Stimulated activated CD8-positive, alpha-beta memory T cell treated with anti-CD3 and anti-CD28 coated beads, Interleukin-12 subunit alpha, Interleukin-12 subunit beta, amount 100 ng/mL, for 1 hour (primary cell): ENCODE results near the gene DISP2.
A peak's percentile ranks its signal among the peaks of the same experiment; 100 is the strongest.

Source experiments
- DNase-seq: peaks from one replicate; pipeline ENCODE4 v3.0.0-alpha.2; 2020; ENCODE audit warnings: low read depth

DISP2 gene, protein sequence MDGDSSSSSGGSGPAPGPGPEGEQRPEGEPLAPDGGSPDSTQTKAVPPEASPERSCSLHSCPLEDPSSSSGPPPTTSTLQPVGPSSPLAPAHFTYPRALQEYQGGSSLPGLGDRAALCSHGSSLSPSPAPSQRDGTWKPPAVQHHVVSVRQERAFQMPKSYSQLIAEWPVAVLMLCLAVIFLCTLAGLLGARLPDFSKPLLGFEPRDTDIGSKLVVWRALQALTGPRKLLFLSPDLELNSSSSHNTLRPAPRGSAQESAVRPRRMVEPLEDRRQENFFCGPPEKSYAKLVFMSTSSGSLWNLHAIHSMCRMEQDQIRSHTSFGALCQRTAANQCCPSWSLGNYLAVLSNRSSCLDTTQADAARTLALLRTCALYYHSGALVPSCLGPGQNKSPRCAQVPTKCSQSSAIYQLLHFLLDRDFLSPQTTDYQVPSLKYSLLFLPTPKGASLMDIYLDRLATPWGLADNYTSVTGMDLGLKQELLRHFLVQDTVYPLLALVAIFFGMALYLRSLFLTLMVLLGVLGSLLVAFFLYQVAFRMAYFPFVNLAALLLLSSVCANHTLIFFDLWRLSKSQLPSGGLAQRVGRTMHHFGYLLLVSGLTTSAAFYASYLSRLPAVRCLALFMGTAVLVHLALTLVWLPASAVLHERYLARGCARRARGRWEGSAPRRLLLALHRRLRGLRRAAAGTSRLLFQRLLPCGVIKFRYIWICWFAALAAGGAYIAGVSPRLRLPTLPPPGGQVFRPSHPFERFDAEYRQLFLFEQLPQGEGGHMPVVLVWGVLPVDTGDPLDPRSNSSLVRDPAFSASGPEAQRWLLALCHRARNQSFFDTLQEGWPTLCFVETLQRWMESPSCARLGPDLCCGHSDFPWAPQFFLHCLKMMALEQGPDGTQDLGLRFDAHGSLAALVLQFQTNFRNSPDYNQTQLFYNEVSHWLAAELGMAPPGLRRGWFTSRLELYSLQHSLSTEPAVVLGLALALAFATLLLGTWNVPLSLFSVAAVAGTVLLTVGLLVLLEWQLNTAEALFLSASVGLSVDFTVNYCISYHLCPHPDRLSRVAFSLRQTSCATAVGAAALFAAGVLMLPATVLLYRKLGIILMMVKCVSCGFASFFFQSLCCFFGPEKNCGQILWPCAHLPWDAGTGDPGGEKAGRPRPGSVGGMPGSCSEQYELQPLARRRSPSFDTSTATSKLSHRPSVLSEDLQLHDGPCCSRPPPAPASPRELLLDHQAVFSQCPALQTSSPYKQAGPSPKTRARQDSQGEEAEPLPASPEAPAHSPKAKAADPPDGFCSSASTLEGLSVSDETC (N-terminal part only)

DNA sequence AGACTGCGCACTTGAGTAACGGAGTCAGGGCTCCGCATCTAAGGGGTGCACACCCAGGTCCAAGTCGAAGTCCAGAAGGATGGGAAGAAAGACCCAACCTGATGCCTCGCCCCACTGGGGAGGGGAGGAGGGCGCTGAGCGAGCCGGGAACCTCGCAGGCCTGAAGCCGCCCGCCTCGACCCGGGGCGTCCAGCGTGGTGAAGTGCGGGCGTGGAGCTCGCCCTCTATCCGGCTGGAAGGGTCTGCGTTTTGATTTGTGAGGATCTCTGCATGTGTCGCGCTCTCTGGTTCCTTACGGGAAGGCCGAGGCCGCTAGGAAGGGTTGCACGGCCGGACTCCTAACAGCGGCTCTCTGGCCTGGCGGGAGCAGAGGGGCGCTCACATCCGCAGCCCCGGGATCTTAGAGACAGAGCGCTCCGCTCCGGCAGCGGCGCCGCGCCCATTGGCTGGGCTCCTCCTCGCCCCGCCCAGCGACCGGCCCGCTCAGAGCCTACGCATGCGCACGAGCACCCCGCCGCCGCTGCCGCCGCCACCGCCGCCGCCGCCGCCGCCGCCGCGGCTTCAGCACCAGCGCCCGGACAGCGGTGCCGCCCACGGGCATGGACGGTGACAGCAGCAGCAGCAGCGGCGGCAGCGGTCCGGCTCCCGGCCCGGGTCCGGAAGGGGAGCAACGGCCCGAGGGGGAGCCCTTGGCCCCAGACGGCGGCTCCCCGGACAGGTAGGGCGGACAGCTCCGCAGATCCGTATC is at the start of gene DISP2:
Gene DISP2, plus strand, starts transcription at position 497 of the 748 bp plus-strand sequence. Its CDS starts 103 bp downstream, at position 600.
- DNase-seq, result peak; percentile 82

DNA sequence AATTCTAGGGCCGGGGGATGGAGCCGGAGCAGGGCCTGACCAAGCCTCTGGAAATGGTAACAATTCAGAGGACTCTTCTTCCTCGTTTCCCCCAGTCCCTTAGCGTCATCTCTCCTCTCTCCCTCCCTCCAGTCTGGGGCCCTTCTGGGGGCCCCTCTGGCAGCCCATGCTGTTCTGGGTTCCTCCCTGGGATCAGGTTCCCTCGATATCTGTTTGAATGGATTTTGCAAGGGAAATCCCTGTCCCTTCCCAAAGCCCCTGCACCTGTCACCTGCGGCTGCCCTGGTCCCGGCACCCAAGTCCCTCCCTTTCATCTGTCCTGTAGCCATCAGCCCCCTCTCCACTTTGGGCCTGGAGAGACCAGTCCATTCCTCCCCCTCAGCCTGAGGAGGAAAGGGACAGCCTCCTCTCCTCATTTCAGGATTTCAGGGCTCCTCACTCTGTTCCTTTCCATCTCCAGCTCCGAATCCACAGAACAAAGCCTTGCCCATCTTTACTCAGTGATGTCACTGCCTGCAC is 48.6 kb upstream of the DISP2 start:
- no peak for DNase-seq

DNA sequence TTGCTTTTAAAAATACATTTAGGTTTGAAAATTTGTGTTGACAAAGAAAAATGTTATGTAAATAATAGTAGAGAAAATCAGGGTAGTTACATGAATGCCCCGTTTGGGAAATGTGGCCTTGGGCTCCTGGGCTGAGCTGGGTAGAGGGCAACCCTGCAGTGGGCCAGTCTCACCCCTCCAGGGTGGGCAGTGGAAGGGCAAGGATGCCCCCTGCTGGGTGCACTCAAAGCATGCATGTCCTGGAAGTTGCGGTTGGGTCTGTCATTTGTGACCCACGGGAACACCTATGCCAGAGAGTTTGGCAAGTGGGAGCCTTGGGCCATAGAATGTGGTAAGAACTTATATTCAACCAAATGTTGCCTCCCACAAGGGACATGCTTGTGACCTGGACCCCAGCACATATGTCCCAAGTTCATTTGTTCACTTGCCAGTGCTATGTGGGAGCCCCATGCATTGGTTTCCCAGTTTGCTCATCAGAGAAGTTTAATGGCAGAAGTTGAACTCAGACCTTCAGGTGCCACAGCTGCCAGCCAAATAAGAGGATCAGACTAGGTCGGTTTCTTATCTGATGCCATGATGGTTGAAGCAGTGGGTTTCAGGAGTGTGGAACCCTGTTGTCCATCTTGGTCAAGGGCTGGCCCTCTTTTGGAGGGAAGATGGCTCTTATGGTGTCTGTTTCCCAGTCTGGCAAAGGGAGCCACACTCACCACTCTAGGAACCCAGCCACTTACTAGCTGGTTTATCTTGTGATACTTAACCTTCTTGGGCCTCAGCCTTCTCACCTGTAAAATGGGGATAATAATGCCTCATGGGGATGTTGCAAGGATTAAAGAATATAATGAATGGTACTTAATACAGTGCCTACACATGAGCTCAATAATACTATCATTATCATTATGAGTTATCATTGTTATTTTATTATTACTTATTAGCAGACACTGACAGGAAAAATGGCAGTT is 47.7 kb upstream of the DISP2 start:
- no peak for DNase-seq

DNA sequence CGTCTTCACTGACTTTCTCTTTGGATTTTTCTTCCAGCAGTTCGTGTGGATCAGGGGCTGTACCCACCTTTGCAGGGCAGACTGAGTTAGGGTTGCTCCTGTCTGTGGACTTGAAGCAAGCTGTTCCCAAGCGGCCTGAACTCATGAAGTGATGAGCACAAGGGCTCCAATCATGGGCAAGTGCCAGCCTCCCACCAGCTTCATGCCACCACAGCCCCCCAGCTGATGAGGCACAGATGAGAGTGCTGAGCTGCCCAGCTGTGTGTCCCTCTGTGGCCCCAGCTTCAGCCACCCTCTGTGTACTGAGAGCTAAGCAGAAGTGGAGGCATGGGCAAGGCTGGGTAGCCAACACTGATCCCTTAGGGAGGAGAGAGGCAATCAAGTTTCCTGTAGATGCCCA is 47.0 kb upstream of the DISP2 start:
- DNase-seq, result no peak

DNA sequence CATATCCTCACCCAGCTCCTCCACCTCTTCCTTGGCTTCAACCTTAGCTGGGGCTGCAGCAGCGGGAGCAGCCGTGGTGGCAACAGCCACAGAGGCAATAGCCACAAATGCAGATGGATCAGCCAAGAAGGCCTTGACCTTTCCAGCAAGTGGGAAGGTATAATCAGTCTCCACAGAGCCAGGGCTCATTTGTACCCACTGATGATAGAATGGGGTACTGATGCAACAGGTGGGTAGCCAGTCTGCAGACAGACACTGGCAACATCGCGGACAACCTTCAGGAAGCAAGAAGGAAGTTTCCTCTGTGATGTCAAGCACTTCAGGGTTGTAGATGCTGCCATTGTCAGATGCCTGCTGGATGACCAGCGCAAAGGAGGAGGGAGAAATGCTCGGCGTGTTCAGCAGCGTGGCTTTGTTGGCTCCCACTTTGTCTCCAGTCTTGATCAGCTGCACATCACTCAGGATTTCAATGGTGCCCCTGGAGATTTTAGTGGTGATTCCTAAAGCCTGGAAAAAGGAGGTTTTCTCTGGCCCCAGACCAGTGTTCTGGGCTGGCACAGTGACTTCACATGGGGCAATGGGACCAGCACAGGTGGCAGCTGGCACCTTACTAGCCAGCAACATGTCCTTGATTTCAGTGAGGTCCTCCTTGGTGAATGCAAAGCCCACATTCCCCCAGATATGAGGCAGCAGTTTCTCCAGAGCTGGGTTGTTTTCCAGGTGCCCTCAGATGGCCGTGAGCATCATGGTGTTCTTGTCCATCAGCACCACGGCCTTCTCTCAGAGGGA is 45.5 kb upstream of the DISP2 start:
- DNase-seq, result no peak

DNA sequence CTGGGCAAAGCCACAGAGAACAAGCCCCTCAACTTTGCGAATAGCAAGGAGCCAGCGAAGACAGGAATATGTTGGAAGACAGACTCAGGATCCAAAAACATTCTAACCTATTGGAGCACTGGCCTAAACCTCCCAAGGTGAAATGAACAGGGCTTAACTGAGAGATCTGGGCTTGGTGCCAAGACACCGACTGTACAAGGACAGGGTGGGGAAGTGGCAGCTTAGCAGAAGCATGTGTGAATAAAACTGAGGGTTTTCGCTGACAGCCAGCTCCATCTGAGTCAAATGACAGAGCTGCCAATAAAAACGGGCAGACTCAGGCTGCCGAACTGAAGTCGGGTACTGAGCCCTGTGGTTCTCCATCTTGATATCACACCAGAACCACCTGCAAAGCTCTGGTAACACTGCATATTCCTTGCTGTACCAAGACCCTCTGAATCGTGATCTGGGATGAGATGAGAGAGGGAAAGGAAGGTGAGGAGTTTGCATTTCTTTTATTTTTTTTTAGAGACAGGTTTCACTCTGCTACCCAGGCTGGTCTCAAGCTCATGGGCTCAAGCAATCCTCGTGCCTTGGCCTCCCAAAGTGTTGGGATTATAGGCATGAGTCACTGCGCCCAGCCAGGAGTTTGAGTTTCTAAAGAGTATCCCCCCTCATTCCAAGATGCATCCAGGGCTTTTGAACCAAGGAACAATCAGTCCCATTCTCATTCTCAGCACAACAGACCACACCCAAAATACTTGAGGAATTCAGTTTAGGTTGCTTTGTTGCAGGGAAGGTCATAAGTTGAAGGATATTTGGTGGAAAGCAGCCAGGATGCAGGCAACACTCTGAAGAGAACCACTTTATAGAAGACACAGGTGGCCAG is 44.3 kb upstream of the DISP2 start:
- DNase-seq, result no peak

DNA sequence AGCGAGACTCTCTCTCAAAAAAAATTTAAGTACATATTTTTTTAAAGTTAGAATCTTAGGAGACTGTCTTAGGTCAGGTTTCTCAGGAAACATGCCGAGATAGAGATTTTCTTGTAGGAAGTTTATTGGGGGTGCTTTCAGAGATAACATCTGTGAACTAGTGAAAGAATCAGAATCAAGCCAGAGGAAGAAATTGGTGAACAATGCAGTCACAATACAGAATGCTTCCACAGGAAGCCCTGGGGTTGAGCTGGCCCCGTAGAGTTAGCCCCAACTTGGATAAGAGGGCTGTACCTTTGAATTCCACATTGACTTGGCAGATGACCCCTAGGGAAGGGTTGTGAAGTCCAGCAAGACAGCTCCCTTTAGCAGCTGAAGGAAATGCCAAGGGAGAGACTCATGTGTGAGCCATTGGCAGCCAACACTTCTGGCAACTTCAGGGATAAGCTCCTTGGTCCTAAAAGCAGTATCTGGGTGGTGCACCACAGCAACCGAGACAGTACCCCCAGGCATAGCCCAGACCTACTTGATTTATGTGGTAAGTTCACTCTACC is 43.2 kb upstream of the DISP2 start:
- DNase-seq, result no peak

DNA sequence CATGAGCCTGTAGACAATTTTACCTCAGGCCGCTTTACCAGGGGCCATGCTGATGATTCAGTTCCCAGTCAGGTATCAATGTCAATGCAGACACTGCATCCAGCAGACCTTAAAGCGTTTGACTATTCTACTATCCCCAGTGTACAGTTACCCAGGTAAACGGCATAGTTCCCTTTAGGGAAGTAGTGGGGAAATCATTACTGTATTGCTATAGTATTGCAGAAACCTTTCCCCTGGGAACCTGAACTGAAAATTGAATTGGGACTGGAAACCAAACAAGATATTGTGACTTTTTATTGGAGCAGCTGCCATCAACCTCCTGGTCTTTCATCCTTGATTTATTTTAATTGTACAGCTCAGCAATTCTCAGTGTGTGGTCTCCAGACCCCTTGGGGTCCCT is 41.1 kb upstream of the DISP2 start:
- DNase-seq, result no peak

DNA sequence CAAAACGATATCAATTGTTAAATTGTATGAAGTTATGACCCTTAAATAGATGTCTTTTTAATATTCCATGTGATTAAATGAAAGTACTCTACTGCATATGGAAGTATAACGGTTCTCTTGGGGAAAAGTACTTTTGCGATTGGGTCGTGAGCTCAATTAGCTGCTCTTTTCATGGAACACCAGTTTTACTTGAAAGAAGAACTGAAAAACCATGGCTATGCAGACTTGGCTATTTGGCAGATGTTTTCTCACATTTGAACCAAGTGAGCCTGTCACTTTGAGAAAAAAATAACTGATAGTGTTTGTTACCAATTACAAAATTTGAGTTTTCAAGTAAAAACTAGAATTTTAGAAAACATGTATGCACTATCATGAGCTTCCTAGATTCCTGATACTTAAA is 40.4 kb upstream of the DISP2 start:
- DNase-seq, result no peak

DNA sequence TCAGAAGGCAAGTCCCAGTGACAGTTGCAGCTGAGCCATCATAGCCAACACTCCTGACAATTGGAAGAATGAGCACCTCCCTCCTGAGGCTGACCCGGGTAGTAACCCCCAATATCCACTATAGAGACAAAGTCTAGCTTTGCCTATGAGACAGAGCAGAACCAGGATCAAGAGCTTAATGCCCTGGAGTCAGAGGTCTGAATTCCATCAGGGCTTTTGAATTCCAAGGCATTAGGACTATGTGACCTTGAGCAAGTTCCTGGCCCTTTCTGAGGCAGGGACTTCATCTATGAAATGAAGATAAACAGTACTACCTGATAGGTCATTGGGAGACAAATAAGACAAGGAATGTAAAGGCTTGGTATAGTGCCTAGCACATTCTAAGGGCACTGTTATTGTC is 37.6 kb upstream of the DISP2 start:
- no peak for DNase-seq

DNA sequence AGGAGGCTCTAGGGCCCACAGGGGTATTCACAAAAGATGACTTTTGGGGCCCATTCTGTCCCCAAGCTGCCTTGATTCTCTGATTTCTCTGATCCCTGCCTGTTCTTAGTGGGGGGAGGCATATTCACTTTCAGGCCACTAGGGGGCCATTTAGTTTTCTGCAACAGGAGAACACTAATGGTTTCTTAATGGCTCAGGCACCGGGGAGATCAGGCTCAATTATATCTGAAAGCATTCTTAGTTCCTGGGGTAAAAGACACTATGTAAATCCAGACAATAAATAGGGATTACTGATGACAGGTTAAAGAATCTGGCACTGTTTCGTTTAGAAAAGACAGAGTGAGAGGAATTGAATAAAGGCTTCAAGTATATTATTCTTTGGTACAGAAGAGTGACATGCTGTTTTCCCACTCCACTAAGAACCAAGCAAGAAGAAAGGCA is 37.1 kb upstream of the DISP2 start:
- DNase-seq, result no peak

DNA sequence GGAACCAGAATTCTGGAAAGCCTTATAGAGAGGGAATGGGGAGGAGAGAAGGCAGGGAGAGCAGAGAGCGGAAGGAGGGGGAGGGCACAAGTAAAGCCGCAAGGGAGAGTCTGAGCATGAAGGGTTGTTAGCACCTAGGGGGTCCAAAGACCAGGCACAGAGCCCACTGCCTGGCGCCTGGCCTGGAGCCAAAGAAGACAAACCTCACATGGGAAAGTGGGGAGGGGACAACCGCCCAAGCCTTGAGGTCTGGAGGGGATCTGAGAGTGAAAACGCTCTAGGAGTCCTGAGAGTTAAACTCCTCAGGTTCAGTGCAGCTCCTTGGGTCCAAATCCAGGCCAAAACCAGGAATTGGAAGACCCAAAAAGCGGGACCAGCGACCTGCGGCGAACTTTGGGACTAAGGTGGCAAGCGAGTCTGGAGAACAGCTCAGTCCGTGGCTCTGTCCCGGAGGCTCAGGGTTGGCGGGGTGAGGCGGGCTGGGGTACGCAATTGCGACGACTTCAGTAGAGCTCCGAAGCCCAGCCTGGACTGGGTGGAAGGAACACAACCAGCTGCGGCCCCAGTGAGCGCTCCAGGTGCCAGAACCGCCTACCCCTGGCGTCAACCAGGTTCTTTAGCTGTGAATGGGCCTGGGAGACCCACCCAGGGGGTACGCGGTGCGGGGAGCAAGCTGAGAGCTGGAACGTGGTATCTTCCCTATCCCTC is 35.3 kb upstream of the DISP2 start:
- no peak for DNase-seq

DNA sequence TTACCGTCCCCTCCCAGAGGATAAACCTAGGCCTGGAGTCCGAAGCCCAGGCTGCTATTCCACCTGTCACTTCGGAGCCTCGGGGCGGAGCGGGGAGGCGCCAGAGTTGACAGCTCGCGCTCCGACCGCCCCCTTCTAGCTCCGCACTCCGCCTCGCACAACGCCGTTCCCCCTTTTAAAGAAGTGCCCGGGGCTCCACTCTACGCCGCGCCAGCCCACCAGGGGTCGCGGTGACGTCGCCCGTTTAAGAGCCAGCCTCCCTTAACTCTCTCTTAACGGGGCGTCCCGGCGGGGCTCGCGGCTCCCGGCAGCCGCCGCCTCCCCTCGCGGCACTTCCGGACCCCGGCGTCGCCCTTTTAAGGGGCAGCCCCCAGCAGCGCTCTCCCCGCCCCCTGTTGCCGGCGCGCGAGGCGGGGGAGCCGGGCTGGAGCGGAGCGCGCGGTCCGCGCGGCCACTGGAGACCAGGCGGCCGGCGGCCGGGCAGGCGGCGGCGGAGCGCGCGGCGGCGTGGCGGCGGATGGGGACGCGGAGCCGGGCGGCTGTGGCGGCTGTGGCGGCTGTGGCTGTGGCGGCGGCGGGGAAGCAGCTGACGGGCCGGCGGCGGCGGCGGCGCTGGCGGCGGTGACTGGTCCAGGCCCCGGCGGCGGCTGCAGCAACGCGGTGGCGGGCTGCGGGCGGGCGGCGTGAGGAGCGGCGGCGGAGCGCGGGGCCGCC is 34.6 kb upstream of the DISP2 start, which contains the start of gene INAFM2:
Gene INAFM2, plus strand, starts transcription at position 454 of the 714 bp plus-strand sequence. CDS start 364 bp downstream, outside the sequence.
- peak; percentile 81 for DNase-seq

DNA sequence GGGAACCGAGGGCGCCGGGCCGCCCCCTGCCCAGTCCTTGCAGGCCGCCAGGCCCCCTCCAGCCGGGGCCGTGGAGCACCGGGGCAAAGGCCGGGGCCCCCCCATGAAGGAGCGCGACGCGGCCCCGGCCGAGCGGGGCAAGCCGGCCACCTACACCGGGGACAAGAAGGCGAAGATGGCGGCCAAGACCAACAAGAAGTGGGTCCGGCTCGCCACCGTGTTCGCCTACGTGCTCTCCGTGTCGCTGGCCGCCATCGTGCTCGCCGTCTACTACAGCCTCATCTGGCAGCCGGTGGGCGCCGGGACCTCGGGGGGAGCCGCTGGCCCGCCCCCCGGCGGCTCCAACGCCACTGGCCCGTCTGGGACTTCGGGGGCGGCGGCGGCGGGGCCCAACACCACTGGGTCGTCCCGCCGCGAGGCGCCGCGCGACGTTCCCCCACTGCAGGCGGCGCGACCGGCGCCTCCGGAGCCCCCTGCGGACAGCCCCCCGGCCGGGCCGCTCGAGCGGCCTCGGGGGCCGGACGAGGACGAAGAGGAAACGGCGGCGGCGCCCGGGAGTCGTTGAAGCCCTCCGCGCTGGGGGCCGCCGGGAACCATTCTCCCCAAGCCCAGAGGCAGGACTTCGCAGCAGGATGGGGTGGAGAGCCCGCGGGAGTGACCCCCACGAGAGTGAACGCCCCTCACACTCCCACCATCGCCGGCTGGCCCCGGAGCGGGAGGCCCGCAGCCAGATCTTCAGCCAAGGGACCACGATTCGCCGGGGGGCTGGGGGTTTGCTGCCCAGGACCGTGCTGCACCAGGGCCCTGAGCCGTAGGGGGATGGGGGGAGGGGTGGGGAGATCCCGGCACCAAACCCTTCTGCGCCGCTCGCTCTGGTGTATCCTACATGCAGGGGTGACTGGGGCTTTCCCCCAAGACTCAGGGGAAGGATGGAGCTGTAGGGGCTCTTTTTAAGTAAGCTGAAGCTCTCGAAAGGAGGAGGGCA is 33.8 kb upstream of the DISP2 start:
- no peak for DNase-seq

DNA sequence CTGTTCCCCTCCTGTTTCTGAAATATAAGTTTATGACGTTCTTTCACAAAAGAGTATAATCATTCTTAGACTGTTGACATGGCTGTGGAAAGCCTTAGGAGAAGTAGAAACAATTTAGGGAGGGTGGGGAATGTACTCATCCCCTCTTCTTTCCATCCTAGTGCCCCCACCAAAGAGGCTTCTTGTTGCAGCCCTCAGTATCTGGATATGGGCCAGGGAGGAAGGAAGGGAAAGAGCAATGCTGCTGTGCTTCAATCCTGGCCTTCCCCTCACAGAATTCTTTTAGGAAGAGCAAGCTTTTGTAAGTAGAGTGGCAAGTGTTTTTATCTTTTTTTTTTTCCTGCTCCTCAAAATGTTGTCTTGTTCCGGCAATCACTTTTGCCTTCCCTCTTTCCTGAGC is 32.8 kb upstream of the DISP2 start:
- no peak for DNase-seq
